Measurements from ENCODE around the gene CWF19L1.

GRCh38 chr10:100293066-100293465 lies 25.6 kb upstream of the CWF19L1 start:
- no peak for TF ChIP-seq MYC (IDR thresholded peaks at IDR 0.05; ENCODE audit: low read depth, low read length)
- TF ChIP-seq EZH2 (IDR thresholded peaks at IDR 0.05; ENCODE audit: borderline replicate concordance, low read depth, low read length, severe bottlenecking), result no peak
- no peak for TF ChIP-seq CTCF (IDR thresholded peaks at IDR 0.05; ENCODE audit: extremely low read depth in 1 of 2, insufficient read depth in 1 of 2, low read depth in 1 of 2, low read length in 2 of 2)
- no peak for TF ChIP-seq POLR2A (IDR thresholded peaks at IDR 0.05; ENCODE audit: low read depth, low read length)
- no peak for TF ChIP-seq POLR2AphosphoS5 (IDR thresholded peaks at IDR 0.05; ENCODE audit: insufficient read depth, low read depth, low read length)
- TF ChIP-seq MAX (IDR thresholded peaks at IDR 0.05; ENCODE audit: insufficient read depth, insufficient read length), result no peak
- no peak for TF ChIP-seq JUN (IDR thresholded peaks at IDR 0.05; ENCODE audit: borderline replicate concordance, insufficient read depth, insufficient read length, low read depth)
- TF ChIP-seq FOS (IDR thresholded peaks at IDR 0.05; ENCODE audit: borderline replicate concordance, insufficient read depth, low read length), result no peak
- no peak for TF ChIP-seq GATA2 (IDR thresholded peaks at IDR 0.05; ENCODE audit: insufficient read depth, insufficient read length, low read depth, low read length)

All from endothelial cell of umbilical vein (primary cell).